ENCODE data around the gene KLHL4.
"Not testable (repeated sequence)": the region's sequence is repeated elsewhere in the genome, so short reads cannot be mapped to it uniquely, and the experiment has no call there.

The KLHL4 gene, protein sequence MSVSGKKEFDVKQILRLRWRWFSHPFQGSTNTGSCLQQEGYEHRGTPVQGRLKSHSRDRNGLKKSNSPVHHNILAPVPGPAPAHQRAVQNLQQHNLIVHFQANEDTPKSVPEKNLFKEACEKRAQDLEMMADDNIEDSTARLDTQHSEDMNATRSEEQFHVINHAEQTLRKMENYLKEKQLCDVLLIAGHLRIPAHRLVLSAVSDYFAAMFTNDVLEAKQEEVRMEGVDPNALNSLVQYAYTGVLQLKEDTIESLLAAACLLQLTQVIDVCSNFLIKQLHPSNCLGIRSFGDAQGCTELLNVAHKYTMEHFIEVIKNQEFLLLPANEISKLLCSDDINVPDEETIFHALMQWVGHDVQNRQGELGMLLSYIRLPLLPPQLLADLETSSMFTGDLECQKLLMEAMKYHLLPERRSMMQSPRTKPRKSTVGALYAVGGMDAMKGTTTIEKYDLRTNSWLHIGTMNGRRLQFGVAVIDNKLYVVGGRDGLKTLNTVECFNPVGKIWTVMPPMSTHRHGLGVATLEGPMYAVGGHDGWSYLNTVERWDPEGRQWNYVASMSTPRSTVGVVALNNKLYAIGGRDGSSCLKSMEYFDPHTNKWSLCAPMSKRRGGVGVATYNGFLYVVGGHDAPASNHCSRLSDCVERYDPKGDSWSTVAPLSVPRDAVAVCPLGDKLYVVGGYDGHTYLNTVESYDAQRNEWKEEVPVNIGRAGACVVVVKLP

DNA sequence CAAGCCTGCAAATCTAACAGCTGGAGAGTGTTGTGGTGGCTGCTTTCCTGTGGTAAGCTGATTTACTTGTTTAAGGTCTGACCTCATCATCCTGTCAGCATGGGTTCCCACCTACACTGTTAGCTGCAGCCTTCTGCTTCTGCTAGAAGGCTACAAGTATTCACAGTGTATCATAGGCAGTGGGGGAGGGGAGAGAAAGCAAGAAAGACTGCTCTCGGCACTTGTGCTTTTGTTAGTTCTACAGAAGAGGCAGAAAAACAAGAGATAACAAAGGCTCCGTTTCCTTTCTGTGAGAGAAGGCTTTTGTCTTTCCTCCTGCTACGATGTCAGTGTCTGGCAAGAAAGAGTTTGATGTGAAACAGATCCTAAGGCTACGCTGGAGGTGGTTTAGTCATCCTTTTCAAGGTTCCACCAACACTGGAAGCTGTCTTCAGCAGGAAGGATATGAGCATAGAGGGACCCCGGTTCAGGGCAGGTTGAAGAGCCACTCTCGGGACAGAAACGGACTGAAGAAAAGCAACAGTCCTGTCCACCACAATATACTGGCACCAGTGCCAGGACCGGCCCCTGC, at the start of gene KLHL4:
TSS of gene KLHL4 (plus strand) at position 232 of the 571 bp plus-strand sequence. CDS start at position 324, 92 bp downstream.
- Histone ChIP-seq H3K4me3 (peak within 1 kb of the TSS; percentile 60), H3K27ac (peak within 1 kb of the TSS in 1 of 2 donors; percentile 18)
- DNase-seq (ENCODE audit: low spot score) = no peak
- TF ChIP-seq, protein P1, sequence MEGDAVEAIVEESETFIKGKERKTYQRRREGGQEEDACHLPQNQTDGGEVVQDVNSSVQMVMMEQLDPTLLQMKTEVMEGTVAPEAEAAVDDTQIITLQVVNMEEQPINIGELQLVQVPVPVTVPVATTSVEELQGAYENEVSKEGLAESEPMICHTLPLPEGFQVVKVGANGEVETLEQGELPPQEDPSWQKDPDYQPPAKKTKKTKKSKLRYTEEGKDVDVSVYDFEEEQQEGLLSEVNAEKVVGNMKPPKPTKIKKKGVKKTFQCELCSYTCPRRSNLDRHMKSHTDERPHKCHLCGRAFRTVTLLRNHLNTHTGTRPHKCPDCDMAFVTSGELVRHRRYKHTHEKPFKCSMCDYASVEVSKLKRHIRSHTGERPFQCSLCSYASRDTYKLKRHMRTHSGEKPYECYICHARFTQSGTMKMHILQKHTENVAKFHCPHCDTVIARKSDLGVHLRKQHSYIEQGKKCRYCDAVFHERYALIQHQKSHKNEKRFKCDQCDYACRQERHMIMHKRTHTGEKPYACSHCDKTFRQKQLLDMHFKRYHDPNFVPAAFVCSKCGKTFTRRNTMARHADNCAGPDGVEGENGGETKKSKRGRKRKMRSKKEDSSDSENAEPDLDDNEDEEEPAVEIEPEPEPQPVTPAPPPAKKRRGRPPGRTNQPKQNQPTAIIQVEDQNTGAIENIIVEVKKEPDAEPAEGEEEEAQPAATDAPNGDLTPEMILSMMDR (IDR thresholded peaks at IDR 0.05) = no peak

DNA sequence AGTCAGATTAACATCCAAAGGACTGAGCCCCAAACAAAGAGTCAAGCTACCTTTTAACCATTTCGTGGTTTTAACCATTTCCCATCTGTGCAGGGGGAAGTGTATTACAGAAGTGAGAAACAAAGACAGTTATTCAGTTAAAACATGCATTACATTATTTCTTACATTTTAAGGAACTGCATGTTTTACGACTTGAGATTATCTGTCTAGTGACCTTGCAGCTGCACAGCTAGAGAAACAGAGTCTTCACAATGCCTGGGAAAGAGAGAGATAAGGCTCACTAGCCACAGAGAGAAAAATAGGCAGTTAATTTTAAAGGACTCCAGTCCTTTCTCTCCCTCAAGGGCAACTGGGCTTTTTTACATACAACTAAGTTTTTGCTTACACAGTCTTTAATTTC, 48.7 kb upstream of the KLHL4 start:
- TF ChIP-seq, protein P1 (IDR thresholded peaks at IDR 0.05) = no peak
- Histone ChIP-seq H3K27ac (no peak overlapping the region), H3K4me3 (no peak overlapping the region)
- no peak for DNase-seq (ENCODE audit: low spot score)

DNA sequence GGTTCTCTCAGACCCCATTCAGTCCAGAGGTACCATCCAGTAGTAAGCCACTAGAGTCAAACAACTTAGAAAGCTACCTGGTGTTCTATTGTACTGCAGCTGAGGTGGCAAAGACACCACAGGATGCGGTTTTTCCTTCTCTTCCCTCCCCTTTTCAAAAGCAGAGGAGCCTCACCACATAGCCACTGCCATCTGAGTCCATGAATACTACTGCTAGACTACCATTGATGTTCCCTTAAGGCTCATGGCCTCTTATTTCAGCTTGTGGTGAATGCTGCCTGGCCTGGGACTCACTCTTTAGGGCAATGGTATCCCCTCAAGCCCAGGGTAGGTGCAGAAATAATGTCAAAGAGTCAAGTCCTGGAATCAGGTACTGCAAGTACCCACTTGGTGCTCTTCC, 41.8 kb upstream of the KLHL4 start:
- no peak overlapping the region for H3K4me3 ChIP-seq
- TF ChIP-seq, protein P1 (IDR thresholded peaks at IDR 0.05) = no peak
- no peak overlapping the region for H3K27ac ChIP-seq
- DNase-seq (ENCODE audit: low spot score) = no peak

DNA sequence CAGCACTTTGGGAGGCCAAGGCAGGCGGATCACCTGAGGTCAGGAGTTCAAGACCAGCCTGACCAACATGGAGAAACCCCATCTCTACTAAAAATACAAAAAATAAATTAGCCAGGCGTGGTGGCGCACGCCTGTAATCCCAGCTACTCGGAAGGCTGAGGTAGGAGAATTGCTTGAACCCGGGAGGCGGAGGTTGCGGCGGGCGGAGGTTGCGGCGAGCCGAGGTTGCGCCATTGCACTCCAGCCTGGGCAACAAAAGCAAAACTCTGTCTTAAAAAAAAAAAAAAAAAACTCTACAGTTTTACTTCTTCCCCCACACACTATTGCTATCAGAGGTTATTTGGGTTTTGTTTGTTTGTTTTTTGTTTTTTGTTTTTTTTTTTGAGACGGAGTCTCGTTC, 38.9 kb upstream of the KLHL4 start:
- DNase-seq (ENCODE audit: low spot score); H3K4me3 ChIP-seq; H3K27ac ChIP-seq: not testable (repeated sequence)

DNA sequence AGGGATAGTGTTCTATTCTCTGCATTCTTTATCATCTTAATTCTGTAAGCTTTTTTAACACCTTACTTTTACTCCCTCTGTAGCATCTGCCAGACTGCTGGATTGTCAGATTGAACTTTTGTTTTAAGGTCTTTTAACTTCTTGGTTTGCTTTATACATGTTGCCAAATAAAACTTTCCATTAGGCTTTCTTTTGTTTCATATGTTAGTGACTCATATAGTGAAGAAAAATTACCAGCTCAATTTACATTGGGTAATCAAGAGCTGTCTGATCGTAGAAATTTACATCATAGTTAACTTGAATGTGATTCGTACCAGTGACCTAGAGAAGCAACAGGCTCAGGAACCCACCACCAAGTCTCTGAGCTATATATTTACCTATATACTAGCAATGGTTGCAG, 28.5 kb upstream of the KLHL4 start:
- Histone ChIP-seq H3K4me3 (no peak overlapping the region), H3K27ac (no peak overlapping the region)
- TF ChIP-seq, protein P1 (IDR thresholded peaks at IDR 0.05) = no peak
- DNase-seq (ENCODE audit: low spot score) = no peak

DNA sequence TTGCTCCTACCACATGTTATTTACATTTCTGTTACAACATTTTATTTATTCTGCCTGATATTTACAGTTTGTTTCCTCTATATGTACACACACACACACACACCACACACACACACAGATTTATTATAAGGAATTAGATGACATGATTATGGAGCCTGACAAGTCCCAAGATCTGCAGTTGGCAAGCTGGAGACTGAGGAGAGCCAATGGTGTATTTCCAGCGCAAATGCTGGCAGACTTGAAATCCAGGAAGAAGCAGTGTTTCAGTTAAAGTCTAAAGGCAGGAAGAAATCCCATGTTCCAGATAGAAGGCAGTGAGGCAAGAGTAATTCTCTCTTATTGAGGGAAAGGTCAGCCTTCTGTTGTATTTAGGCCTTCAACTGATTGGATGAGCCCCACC, 1.8 kb upstream of the KLHL4 start:
- Histone ChIP-seq H3K4me3 (no peak overlapping the region), H3K27ac (no peak overlapping the region)
- TF ChIP-seq, protein P1 (IDR thresholded peaks at IDR 0.05) = no peak
- no peak for DNase-seq (ENCODE audit: low spot score)

DNA sequence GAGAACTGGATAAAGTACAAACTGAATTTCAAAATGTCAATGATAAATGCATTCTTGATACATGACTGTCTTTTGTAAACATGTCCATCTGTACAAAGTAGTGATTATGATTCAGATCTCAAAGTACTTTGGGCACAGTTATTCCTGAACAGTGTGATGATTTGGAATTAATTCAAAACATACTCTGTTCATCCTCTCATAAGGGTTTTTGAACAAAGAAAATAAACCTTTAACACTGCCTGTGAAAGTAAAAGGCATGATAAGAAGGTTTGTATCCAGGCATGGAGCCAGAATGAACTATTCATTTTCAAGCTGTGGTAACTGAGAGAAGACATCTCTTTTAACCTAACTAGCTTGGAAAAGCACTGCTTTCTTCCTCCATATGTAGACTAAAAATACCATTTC, 883 bp upstream of the KLHL4 start:
- Histone ChIP-seq H3K27ac (no peak overlapping the region), H3K4me3 (no peak overlapping the region)
- DNase-seq (ENCODE audit: low spot score) = no peak
- TF ChIP-seq, protein P1 (IDR thresholded peaks at IDR 0.05) = no peak
